22Rv1 (cell line): ENCODE results near the gene RPUSD1.

Experiments
- H3K27ac ChIP-seq: fragments of 450-650 bp; 2 replicates; pipeline ENCODE4 v1.5.1; 2017
- CTCF ChIP-seq: fragments of 450-650 bp; IDR thresholded peaks from 2 replicates; pipeline ENCODE4 v1.5.1; 2017; ENCODE audit warnings: mild to moderate bottlenecking
- ZFX ChIP-seq: fragments of 450-650 bp; IDR thresholded peaks from 2 replicates; pipeline ENCODE4 v1.6.1; 2017; ENCODE audit warnings: antibody characterized with exemption, borderline replicate concordance

The RPUSD1 gene

DNA sequence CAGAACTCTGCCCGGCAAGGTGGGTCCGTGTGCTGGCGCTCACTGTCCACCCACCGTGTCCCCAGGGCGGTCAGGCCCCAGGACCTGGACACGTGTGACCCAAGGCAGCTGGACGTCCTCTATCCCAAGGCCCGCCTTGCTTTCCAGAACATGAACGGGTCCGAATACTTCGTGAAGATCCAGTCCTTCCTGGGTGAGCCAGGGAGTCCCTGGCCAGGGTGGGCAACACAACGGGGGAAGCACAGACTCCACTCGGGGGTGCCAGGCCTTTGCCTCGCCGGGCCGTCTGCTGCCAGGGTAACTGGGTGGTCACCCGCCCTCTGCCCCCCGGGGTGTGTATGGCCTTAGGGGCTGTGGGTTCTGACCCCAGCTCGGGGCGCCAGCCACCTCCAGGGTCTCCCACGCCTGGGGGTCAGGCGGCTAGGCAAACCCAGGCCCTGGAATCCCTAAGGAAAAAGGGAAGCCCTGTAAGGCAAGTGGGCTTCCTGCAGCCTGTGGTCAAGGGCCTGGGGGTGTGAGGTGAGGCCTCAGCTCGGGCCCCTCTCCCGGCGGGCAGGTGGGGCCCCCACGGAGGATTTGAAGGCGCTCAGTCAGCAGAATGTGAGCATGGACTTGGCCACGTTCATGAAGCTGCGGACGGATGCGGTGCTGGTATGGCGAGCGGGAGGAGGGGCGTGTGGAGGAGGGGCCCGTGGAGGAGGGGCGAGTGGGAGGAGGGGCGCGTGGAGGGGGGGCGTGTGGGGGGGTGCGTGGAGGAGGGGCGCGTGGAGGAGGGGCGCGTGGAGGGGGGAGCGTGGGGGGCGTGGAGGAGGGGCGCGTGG, 21.2 kb downstream of the RPUSD1 start:
- no peak for TF ChIP-seq ZFX
- TF ChIP-seq CTCF: no peak
- H3K27ac ChIP-seq: no peak overlapping the region

GRCh38 chr16:766008-766819, 22.0 kb downstream of the RPUSD1 start:
- H3K27ac ChIP-seq: no peak overlapping the region
- TF ChIP-seq CTCF (no peak), ZFX (no peak)

DNA sequence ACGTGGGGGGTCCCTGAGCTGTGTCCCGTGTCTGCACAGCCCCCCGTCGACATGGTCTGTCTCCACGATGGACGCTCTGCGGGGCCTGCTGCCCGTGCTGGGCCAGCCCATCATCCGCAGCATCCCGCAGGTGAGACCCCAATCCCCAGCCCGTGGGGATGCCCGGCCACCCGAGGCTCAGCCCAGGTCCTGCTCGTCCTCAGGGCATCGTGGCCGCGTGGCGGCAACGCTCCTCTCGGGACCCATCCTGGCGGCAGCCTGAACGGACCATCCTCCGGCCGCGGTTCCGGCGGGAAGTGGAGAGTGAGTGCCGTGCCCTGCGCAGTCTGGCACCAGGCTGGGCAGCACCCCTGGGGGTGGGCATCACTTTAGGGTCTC, 22.7 kb downstream of the RPUSD1 start:
- H3K27ac ChIP-seq: no peak overlapping the region
- TF ChIP-seq CTCF (no peak), ZFX (no peak)

DNA sequence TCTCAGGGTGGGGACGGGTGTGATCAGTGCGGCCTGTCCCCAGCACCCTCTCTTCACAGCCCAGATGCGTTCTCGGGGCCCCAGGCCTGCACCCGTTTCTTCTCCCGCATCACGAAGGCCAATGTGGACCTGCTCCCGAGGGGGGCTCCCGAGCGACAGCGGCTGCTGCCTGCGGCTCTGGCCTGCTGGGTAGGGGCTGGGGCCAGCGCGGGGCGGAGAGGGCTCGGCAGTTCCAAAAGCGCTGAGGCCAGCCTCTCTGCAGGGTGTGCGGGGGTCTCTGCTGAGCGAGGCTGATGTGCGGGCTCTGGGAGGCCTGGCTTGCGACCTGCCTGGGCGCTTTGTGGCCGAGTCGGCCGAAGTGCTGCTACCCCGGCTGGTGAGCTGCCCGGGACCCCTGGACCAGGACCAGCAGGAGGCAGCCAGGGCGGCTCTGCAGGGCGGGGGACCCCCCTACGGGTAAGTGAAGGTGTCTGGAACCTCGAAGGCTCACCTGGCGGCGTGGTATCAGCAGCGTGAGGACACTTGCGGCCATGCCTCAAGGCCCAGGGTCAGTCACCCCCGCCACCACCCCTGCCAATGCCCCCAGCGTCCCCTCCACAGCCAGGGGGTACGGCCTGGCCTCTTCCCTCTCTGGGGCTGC, 23.2 kb downstream of the RPUSD1 start:
- no peak overlapping the region for H3K27ac ChIP-seq
- no peak for TF ChIP-seq ZFX
- TF ChIP-seq CTCF: no peak

GRCh38 chr16:764184-764750, 23.9 kb downstream of the RPUSD1 start:
- TF ChIP-seq ZFX (no peak), CTCF (no peak)

GRCh38 chr16:763369-764183, 24.6 kb downstream of the RPUSD1 start:
- H3K27ac ChIP-seq: no peak overlapping the region
- TF ChIP-seq CTCF (no peak), ZFX (no peak)

More at GRCh38 chr16:764184-764750, 23.9 kb downstream of the RPUSD1 start:
- no peak overlapping the region for H3K27ac ChIP-seq
